NOMO-1 treated with DMSO at 0.1 percent for 48 hours (cell line): ENCODE measurements around the gene ZCCHC24.

Experiments used
- DNase-seq: peaks from one replicate; lab custom pipeline; 2025; ENCODE audit not compliant: unreplicated experiment; lab: John Stamatoyannopoulos, UW

Gene ZCCHC24

GRCh38 chr10:79412516-79412915 is 32.9 kb downstream of the ZCCHC24 start:
- DNase-seq: no peak

GRCh38 chr10:79411546-79412495 is 33.6 kb downstream of the ZCCHC24 start:
- no peak for DNase-seq

GRCh38 chr10:79410315-79411094 is 34.9 kb downstream of the ZCCHC24 start:
- DNase-seq: no peak

GRCh38 chr10:79409726-79410085 is 35.7 kb downstream of the ZCCHC24 start:
- no peak for DNase-seq

- no peak for DNase-seq
These were observed 36.2 kb downstream of the ZCCHC24 start for GRCh38 chr10:79409038-79409725.

- no peak for DNase-seq
These were observed 37.3 kb downstream of the ZCCHC24 start for GRCh38 chr10:79407811-79408795.

GRCh38 chr10:79407423-79407796 is 38.0 kb downstream of the ZCCHC24 start:
- DNase-seq: no peak

- no peak for DNase-seq
These were observed 38.6 kb downstream of the ZCCHC24 start for GRCh38 chr10:79406683-79407422.

GRCh38 chr10:79405995-79406515 is 39.4 kb downstream of the ZCCHC24 start:
- no peak for DNase-seq

- DNase-seq: no peak
These were observed 40.0 kb downstream of the ZCCHC24 start for GRCh38 chr10:79405221-79405994.

GRCh38 chr10:79404690-79405131 is 40.7 kb downstream of the ZCCHC24 start:
- no peak for DNase-seq

GRCh38 chr10:79404231-79404609 is 41.2 kb downstream of the ZCCHC24 start:
- DNase-seq: no peak

GRCh38 chr10:79403441-79404230 is 41.8 kb downstream of the ZCCHC24 start:
- no peak for DNase-seq

- DNase-seq: no peak
These were observed 42.5 kb downstream of the ZCCHC24 start for GRCh38 chr10:79402951-79403350.

GRCh38 chr10:79402625-79402946 is 42.8 kb downstream of the ZCCHC24 start:
- DNase-seq: no peak

GRCh38 chr10:79401015-79401921 is 44.2 kb downstream of the ZCCHC24 start:
- DNase-seq: no peak
